Esophagus squamous epithelium (tissue), 5 donors: Measurements from ENCODE around the gene RAB10. TPM values are rescaled to one million over a fixed set of nuclear protein-coding genes. Genes with fewer than 3 reads are reported as not detected.

Experiments used
- DNase-seq: peaks from one replicate; lab custom pipeline; 2025; lab: John Stamatoyannopoulos, UW
- H3K27ac ChIP-seq, 4 donors: fragments of 200-600 bp; sonication (generic); one replicate each; pipeline ENCODE4 v1.5.1; 2016 to 2019; ENCODE audit warnings: mild to moderate bottlenecking in 1 of 4
- H3K27me3 ChIP-seq, 4 donors: fragments of 200-600 bp; sonication (generic); 1 replicate in 3 of 4; 2 replicates in 1 of 4; pipeline versions ENCODE4 v1.5.1 to v1.6.0; 2017 to 2021; ENCODE audit warnings: antibody characterized with exemption in 1 of 4
- H3K36me3 ChIP-seq, 3 donors: fragments of 200-600 bp; sonication (generic); one replicate each; pipeline ENCODE4 v1.5.1; 2016 to 2019
- H3K4me1 ChIP-seq, 3 donors: fragments of 200-600 bp; sonication (generic); one replicate each; pipeline ENCODE4 v1.5.1; 2017 to 2019
- H3K4me3 ChIP-seq, 4 donors: fragments of 200-600 bp; sonication (generic); 1 replicate in 3 of 4; 2 replicates in 1 of 4; pipeline ENCODE4 v1.5.1; 2016 to 2019; ENCODE audit warnings: mild to moderate bottlenecking in 2 of 4, moderate library complexity in 1 of 4
- H3K9me3 ChIP-seq, 3 donors: fragments of 200-600 bp; sonication (generic); one replicate each; pipeline ENCODE4 v1.5.1; 2016 to 2019
- CTCF ChIP-seq, 6 experiments: fragments of 450-650 bp in 4 of 6; fragments of 200-600 bp in 2 of 6; sonication (generic) in 2 of 6; IDR thresholded peaks; one replicate each; pipeline ENCODE4 v1.5.1; 2016 to 2019; ENCODE audit warnings: antibody characterized with exemption in 6 of 6, mild to moderate bottlenecking in 4 of 6, moderate library complexity in 4 of 6
- POLR2A ChIP-seq, 4 donors: fragments of 450-650 bp; IDR thresholded peaks; one replicate each; pipeline ENCODE4 v1.6.1; 2017; ENCODE audit warnings: antibody characterized with exemption in 4 of 4, mild to moderate bottlenecking in 4 of 4, moderate library complexity in 3 of 4
- WGBS, 2 donors: methylation state at CpG; one replicate each; pipeline ENCODE4 v1.1.5; 2018; 5-methylcytosine and 5-hydroxymethylcytosine counted together
- intact Hi-C: fragments of 100-400 bp; cut with DNase I; formaldehyde crosslinking; loops from one replicate; pipeline ENCODE4 v1.15.0; 2022
- total RNA-seq, 4 donors: library from RNA; depleted of rRNA; stranded (reverse); fragments of >200 nt; gene quantifications; one replicate each; pipeline ENCODE4 v1.1.0, GENCODE V29; 2016
- donor health status: DM: yes; HTN: yes; CAD: no.

The RAB10 gene
- total RNA-seq, 4 donors from 2014 or later, result 214 to 388 (median 335) TPM

DNA sequence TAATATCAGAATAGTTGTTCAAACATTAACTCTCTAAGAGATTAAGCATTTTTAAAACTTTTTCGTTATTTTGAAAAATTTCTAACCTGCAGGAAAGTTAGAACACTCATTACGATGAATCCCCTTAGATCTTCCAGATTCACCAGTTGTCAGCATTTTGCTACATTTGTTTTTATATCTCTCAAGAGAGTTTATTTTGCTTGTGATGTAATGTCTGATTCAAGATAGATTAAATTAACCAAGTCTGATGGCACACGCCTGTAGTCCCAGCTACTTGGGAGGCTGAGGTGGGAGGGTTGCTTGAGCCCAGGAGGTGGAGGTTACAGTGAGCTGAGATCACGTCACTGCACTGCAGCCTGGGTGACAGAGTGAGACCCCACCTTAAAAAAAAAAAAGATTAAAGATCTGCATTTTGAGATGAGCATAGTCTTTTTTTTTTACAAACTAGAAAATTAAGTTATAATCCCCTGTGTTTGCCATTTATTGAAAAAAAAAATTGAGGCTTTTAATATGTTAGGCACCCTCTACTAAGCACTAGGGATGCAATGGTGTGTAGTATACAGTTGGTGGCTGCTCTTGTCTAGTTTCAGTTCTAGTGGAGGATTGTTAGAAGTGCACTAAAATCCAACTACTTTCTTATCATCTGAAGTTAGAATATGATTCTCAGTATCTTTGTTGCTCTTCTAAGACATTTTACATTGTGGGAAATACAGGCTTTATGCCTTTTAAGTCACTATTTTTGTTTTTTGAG lies 20.9 kb downstream of the RAB10 start:
- intact Hi-C loops, result no loop called here
- peaks cover 0 to 35% (median 0%) of the 10 kb centered on the region in 3 donors for H3K36me3 ChIP-seq
- no peaks in the 10 kb centered on the region for H3K27me3 ChIP-seq
- 70% methylated on average over 4 of the region's 4 CpGs for WGBS, 2 donors
- peaks cover 6 to 84% (median 31%) of the 10 kb centered on the region in 3 donors for H3K4me1 ChIP-seq
- no peak overlapping the region for H3K4me3 ChIP-seq
- H3K9me3 ChIP-seq, result no peaks in the 10 kb centered on the region
- no peak for DNase-seq
- no peak overlapping the region for H3K27ac ChIP-seq
- no peak for TF ChIP-seq CTCF (IDR thresholded peaks at IDR 0.05)
- TF ChIP-seq POLR2A (IDR thresholded peaks at IDR 0.05), result no peak

DNA sequence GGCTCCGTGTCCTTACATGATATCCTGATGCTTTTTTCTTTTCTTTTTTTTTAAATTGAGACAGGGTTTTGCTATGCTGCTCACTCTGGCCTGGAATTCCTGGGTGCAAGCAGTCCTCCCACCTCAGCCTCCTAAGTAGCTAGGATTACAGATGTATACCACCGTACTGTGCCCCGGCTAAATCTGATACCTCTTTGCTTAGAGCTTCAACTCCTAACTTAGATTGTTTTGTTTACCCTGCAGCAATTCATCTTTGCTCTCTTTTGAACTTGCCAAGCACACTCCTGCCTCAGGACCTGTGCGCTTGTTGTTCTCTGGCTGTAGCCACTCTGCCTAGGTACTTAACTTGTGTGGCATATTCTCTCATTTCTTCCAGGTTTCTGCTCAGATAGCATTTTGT lies 24.5 kb downstream of the RAB10 start:
- peaks cover 0 to 56% (median 8%) of the 10 kb centered on the region in 3 donors for H3K36me3 ChIP-seq
- no peaks in the 10 kb centered on the region for H3K27me3 ChIP-seq
- WGBS, 2 donors, result 36 to 67% methylated on average over 4 of the region's 4 CpGs
- no peak for DNase-seq
- peak overlapping the region in 1 of 4 donors; percentile 2 for H3K27ac ChIP-seq
- no peak overlapping the region for H3K4me3 ChIP-seq
- TF ChIP-seq CTCF (IDR thresholded peaks at IDR 0.05) (no peak), POLR2A (IDR thresholded peaks at IDR 0.05) (no peak)
- intact Hi-C loops, result no loop called here
- peaks cover 6 to 82% (median 24%) of the 10 kb centered on the region in 3 donors for H3K4me1 ChIP-seq
- no peaks in the 10 kb centered on the region for H3K9me3 ChIP-seq

DNA sequence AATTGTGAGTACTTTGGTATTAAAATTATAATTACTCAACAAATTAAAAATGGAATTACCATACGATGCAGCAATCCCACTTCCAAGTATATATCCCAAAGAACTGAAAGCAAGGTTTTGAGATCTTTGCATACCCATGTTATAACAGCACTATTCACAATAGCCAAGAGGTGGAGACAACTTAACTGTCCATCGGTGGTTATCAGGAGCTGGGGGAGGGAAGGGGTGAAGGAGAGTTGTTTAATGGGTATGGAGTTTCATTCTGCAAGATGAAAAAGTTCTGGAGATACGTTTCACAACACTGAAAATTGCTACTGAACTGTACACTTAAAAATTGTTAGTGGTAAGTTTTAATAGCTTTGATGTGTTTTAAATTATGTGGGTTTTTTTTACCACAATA lies 25.7 kb downstream of the RAB10 start:
- H3K4me3 ChIP-seq, result no peak overlapping the region
- WGBS, 2 donors, result 62 to 66% methylated on average over 3 of the region's 3 CpGs
- intact Hi-C loops, result no loop called here
- no peak overlapping the region for H3K27ac ChIP-seq
- no peaks in the 10 kb centered on the region for H3K27me3 ChIP-seq
- H3K36me3 ChIP-seq, result peaks cover 0 to 68% (median 8%) of the 10 kb centered on the region in 3 donors
- no peak for TF ChIP-seq POLR2A (IDR thresholded peaks at IDR 0.05)
- TF ChIP-seq CTCF (IDR thresholded peaks at IDR 0.05), result no peak
- DNase-seq, result no peak
- no peaks in the 10 kb centered on the region for H3K9me3 ChIP-seq
- peaks cover 6 to 76% (median 21%) of the 10 kb centered on the region in 3 donors for H3K4me1 ChIP-seq

GRCh38 chr2:26061539-26061938 lies 27.7 kb downstream of the RAB10 start:
- WGBS, 2 donors, result 72 to 94% methylated on average over 5 to 6 of the region's 7 CpGs
- peaks cover 6 to 62% (median 16%) of the 10 kb centered on the region in 3 donors for H3K4me1 ChIP-seq

More at GRCh38 chr2:26061539-26061938, 27.7 kb downstream of the RAB10 start:
- no peak overlapping the region for H3K4me3 ChIP-seq
- no peaks in the 10 kb centered on the region for H3K9me3 ChIP-seq
- DNase-seq, result no peak
- intact Hi-C loops, result no loop called here
- H3K36me3 ChIP-seq, result peaks cover 0 to 73% (median 8%) of the 10 kb centered on the region in 3 donors
- no peak for TF ChIP-seq CTCF (IDR thresholded peaks at IDR 0.05)
- TF ChIP-seq POLR2A (IDR thresholded peaks at IDR 0.05), result no peak
- no peaks in the 10 kb centered on the region for H3K27me3 ChIP-seq
- no peak overlapping the region for H3K27ac ChIP-seq
